A673 (cell line): ENCODE data around the gene SFTPB.

Experiments used
- CTCF ChIP-seq: fragments of 300-800, 200-600 bp; sonication (generic); conservative IDR thresholded peaks from 2 replicates; pipeline ENCODE4 v1.5.1; 2017; ENCODE audit warnings: low read depth, mild to moderate bottlenecking, antibody characterized with exemption, low read length, moderate library complexity, mixed read lengths
- EZH2 ChIP-seq: fragments of 200-600 bp; sonication (generic); IDR thresholded peaks from 2 replicates; pipeline ENCODE4 v1.6.1; 2017; ENCODE audit warnings: borderline replicate concordance, low read depth, mild to moderate bottlenecking, mixed read lengths, antibody characterized with exemption, low read length; ENCODE audit not compliant: poor library complexity, severe bottlenecking

- no peak for TF ChIP-seq CTCF
- TF ChIP-seq EZH2: no peak
Observed at GRCh38 chr2:85717308-85718008, 49.5 kb upstream of the SFTPB start.
